Ecto neural progenitor cell (in vitro differentiated cells): ENCODE results near the gene ATP6V0A4.
"Not testable (repeated sequence)": the region's sequence is repeated elsewhere in the genome, so short reads cannot be mapped to it uniquely, and the experiment has no call there.

Experiments used
- DNase-seq: peaks from one replicate; pipeline ENCODE4 v3.0.0-alpha.2; 2018; ENCODE audit warnings: low spot score

Gene ATP6V0A4

DNA sequence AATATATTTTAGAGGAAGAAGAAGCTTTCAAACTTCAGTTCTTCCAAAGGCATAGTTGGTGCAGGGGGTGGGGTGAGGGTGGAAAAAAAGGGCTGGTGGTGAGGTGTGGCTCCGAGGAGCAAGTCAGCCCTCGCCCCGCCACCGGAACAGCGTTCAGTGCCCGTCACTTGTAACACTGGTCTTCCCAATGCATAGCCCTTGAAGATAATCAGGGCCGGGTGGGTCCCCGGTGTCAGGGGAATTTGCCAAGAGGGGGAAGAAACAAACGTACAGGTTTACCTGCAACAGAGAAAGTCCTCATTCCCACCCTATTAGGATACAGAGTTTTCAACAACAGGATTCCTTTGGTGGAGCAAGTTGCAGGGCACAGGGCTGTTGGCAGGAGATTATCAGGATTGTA is 98.3 kb downstream of the ATP6V0A4 start:
- DNase-seq: no peak

DNA sequence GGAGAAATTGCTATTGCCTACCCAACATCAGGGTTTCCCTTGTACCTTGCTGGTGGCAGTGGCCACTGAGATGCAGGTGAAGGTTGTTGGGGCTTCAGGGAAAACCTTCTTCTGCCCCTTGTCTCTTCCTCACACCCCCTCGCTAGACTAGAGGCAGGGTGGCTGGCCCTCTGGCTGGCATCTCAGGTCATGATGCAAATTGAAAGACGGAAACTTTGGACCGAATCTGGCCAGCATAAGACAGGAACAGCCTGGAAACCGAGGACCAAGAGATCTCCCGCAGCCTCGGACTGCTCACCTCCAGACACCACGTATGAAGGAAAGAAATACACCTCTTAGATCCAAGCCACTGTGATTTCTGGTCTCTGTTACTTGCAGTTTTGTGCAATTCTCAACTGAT is 99.7 kb downstream of the ATP6V0A4 start:
- DNase-seq: no peak

DNA sequence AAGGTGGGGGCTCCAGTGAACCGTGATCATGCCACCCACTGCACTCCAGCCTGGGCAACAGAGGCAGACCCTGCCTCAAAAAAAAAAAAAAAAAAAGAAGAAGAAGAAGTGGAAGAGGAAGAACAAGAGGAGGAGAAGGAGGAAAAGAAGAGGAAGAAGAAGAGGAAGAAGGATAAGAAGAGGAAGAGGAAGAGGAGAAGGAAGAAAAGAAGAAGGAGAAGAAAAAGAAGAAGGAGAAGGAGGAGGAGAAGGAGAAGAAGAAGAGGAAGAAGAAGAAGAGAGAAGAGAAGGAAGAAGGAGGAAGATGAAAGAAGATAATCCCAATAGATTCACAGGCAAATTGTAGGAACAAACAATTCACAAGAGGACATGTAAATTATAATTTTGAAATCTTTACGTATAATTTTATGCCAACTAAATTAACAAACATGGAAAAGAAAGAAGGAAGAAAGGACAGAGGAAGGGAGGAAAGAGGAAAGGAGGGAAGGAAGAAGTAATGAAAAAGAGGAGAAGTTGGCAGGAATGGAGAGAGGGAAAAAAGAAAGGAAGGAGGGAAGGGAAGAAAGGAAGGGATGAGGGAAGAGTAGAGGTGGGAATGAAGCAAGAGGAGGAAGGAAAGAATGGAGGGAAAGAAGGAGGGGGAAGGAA is 100.3 kb downstream of the ATP6V0A4 start:
- no peak for DNase-seq

DNA sequence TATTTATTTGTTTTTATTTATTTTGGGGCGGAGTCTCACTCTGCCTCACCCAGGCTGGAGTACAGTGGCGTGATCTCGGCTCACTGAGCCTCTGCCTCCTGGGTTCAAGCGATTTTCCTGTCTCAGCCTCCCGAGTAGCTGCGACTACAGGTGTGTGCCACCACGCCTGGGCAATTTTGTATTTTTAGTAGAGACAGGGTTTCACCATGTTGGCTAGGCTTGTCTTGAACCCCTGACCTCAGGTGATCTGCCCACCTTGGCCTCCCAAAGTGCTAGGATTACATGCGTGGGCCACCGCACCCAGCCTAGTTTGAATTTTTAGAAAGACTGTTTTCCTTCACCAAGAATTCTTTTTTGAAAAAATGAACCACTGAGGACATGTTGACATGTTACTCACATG is 102.2 kb downstream of the ATP6V0A4 start:
- not testable (repeated sequence) for DNase-seq

- DNase-seq: no peak
These were observed 102.9 kb downstream of the ATP6V0A4 start for GRCh38 chr7:138695106-138695505.

DNA sequence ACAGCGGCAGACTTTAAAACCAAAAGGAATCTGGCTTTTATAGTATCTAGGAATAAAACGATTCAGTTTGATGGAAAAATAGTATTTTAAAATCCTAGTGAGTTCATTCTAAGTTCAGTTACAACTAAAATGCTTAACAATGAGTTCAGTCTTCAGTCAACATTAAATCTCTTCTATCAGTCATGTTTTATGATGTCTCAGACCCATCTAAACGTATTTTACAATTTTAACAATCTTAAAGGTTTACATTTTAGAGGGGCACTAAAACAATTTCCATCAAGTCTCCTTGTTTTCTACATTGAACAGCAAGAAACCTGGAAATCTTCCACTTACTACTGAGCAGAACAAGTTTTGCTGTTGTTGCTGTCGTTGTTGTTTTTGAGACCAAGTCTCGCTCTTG is 106.8 kb downstream of the ATP6V0A4 start:
- no peak for DNase-seq

DNA sequence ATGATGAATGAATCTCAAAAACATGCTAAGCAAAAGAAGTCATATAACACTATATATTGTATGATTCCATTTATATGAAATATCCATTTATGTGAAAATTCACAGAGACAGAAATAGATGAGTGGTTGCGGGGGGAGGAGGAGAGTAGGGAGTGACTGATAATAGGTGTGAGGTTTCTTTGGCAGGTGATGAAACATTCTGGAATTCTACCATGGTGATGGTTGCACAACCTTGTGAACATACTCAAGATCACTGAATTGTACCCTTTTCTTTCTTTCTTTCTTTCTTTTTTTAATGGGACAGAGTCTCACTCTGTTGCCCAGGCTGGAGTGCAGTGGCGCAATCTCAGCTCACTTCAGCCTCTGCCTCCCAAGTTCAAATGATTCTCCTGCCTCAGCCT is 107.5 kb downstream of the ATP6V0A4 start:
- no peak for DNase-seq

DNA sequence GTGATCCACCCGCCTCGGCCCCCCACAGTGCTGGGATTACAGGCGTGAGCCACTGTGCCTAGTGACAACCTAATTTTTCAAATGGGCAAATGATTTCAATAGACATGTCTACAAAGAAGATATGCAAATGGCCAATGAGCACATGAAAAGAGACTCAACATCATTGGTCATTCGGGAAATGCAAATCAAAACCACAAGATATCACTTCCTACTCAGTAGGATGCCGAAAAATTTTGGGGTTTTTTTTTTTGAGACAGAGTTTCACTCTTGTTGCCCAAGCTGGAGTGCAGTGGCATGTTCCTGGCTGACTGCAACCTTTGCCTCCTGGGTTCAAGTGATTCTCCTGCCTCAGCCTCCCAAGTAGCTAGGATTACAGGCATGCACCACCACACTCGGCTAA is 110.0 kb downstream of the ATP6V0A4 start:
- not testable (repeated sequence) for DNase-seq

DNA sequence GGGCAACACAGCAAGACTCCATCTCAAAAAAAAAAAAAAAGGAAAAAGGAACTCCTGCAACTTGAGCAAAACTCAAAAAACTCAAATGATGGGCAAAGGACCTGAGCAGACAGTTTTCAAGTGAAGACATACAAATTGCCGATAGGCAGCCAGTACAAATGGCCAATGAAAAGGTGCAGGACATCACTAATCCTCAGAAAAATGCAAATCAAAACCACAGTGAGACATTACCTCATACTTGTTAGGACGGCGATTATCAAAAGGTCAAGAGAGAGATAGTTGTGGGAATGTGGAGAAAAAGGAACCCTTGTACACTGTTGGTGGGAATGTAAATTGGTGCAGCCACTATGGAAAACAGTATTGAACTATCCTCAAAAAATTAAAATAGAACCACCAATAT is 113.7 kb downstream of the ATP6V0A4 start:
- no peak for DNase-seq

DNA sequence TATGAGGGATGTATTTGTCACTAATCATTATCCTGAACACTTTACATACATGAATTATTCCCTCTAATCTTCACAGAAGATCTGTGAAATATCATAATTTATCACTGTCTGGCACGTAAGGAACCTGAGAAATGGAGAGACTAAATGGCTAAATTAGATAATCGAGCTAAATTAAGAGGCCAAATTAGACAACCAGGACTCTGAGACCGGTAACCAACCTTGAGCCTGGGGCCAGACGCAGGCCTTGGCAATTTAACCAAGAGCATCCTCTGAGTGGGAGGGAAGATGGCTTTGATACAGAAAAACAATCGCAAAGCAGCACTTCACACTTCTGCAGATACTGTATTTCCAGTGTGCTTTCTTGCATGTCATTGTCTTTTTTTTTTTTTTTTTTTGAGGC is 118.2 kb downstream of the ATP6V0A4 start:
- DNase-seq: no peak

- DNase-seq: no peak
These were observed 127.4 kb downstream of the ATP6V0A4 start for GRCh38 chr7:138670594-138670993.

GRCh38 chr7:138669364-138669763 is 128.6 kb downstream of the ATP6V0A4 start:
- no peak for DNase-seq

DNA sequence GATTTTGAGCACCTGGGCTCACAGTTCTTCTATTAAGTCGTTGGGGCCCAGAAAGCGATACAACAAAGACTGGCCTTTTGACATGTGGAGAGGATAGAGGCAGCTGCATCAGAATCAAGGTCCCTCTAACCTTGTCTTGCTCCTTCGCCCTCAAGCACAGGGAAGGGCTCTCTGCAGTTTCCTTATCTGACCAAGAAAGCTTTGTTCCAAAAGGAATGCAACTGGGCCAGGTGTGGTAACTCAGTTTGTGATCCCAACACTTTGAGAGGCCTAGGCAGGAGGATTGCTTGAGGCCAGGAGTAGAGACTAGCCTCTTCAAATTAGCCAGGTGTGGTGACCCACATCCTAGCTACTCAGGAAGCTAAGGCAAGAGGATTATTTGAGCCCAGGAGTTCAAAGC is 129.1 kb downstream of the ATP6V0A4 start:
- DNase-seq: no peak

- DNase-seq: no peak
These were observed 129.8 kb downstream of the ATP6V0A4 start for GRCh38 chr7:138668229-138668596.

DNA sequence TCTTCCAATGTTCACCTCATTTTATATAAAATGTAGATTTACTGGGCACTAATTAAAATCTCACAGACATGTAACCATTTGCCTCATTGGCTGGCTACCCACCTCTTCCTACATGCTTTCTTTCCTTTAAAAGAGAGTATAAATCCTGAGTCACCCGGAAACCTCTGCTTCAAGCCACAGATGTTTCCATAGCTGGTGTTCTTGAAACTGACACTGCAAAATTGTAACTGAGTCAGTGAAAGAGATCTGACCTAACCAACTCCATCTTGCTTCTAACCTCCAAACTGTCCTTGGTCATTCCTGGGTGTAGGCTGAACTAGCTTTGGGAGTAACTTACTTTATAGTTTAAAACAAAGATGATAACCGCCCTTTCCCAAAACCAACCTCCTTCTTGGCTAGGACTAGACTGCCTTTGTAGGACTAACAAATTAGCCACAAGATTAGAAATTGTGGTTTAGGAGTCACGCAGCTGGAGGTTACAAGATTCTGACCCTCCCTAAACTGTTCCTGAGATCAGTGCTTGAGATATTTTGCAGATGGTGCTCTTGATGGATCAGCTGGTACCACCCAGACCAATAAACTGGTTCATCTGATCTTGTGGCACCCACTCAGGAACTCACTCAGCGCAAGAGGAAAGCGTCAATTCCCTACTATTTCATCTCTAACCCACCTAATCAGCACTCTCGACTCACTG is 130.3 kb downstream of the ATP6V0A4 start:
- DNase-seq: no peak

- no peak for DNase-seq
These were observed 131.6 kb downstream of the ATP6V0A4 start for GRCh38 chr7:138666385-138666784.

DNA sequence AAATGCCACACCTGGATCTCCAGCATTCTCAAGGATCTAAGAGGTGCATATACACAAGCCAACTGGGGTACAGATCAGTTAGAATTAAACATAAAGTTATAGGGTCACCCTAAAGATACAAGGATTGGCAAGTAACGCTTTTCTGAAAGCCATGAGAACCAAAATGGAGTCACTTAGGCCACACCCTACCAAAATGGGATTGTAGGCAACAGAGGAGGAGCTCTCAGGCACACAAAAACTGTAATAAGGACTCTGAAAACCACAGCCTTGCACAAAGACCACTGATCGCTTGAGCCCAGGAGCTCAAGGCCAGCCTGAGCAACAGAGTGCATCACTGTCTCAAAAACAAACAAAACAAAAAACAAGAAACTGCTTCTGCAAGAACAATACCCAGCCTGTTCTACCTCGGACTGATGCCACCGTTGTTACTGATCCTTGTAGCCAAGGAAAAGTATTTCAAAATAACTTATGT is 132.3 kb downstream of the ATP6V0A4 start:
- no peak for DNase-seq

- DNase-seq: no peak
These were observed 132.7 kb downstream of the ATP6V0A4 start for GRCh38 chr7:138665249-138665648.

DNA sequence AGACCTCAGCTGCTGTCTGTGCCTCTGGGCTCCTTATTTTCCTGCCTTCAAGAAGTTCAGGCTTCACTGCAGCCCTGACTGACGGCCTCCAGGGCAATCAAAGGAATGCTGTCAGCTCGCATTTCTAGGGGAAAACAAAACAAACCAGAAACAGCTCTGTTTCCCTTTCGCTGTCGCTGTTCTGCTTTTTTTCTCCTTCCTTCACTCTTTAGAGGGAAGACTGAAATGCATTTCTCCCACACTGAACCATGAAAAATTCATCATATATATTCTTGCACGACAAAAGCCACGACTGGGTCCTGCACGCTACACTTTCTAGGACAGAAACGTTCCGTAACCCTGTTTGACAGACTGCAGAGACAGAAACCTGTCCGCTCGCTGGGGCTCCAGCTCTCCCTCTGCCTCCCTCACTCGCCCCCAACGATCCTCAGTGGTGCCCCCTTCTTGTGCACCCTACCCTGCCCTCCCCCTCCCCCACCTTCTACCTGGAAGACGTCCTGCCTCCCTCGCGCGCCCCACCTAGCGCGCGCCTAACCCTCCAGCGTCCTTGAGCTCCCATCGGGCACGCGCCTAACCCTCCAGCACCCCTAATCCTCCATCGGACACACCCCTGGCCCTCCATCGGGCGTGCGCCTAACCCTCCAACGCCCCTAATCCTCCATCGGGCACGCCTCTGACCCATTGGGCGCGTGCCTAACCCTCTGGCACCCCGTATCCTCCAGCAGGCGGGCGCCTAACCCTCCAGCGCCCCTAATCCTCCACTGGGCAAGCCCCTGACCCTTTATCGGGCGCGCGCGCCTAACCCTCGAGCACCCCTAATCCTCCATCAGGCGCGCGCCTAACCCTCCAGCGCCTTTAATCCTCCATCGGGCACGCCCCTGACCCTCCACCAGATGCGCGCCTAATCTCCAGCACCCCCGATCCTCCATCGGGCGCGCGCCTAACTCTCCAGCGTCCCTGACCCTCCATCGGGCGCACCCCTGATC is 134.0 kb downstream of the ATP6V0A4 start:
- DNase-seq: peak; percentile 70

DNA sequence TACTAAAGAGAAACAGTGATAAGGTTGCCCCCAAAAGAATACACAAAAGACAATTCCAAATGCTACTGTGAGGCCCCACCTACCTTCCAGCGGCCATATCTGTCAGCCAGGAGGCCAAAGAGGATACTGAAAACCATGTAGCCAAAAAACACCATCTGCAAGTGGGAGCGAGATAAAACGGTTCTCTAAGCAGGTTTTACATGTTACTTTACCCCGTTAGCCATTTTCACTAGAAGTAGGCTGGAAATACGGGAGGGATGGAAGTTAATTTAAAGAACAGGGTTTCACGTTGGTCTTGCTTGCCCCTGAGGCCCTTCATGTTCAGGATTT is 135.0 kb downstream of the ATP6V0A4 start:
- DNase-seq: no peak

- DNase-seq: no peak
These were observed 135.7 kb downstream of the ATP6V0A4 start for GRCh38 chr7:138662076-138662990.
